ENCODE results near the gene TRAF4. TPM values are rescaled to one million over a fixed set of nuclear protein-coding genes. Genes with fewer than 3 reads are reported as not detected.

Gene TRAF4
- total RNA-seq, 2 donors from 2014 or later: 88.3 to 168 TPM

GRCh38 chr17:28737770-28738679 lies 5.8 kb upstream of the TRAF4 start:
- ATAC-seq: no peak
- H3K36me3 Mint-ChIP-seq: peaks cover 0 to 34% of the 10 kb centered on the region in 2 donors

GRCh38 chr17:28738680-28739384 lies 5.0 kb upstream of the TRAF4 start:
- ATAC-seq: peak; percentile 46
- no peak for DNase-seq (ENCODE audit: low spot score in 2 of 2)
- H3K27ac Mint-ChIP-seq: peak overlapping the region; percentile 33 to 68
- no peaks in the 10 kb centered on the region for H3K9me3 Mint-ChIP-seq
- H3K36me3 Mint-ChIP-seq: peaks cover 0 to 34% of the 10 kb centered on the region in 2 donors

More at GRCh38 chr17:28737770-28738679, 5.8 kb upstream of the TRAF4 start:
- Mint-ChIP-seq H3K9me3 (no peaks in the 10 kb centered on the region), H3K27ac (peak overlapping the region; percentile 33 to 68)
- no peak for DNase-seq (ENCODE audit: low spot score in 2 of 2)

GRCh38 chr17:28740406-28741357 lies 3.1 kb upstream of the TRAF4 start:
- peak in 1 of 2 donors; percentile 53 for DNase-seq (ENCODE audit: low spot score in 2 of 2)
- Mint-ChIP-seq H3K36me3 (peaks cover 10 to 40% of the 10 kb centered on the region in 2 donors), H3K9me3 (no peaks in the 10 kb centered on the region), H3K27ac (no peak overlapping the region)
- ATAC-seq: no peak

- DNase-seq (ENCODE audit: low spot score in 2 of 2): peak in 1 of 2 donors; percentile 54
These were observed 2.2 kb upstream of the TRAF4 start for GRCh38 chr17:28741358-28742349.

GRCh38 chr17:28744104-28744971 lies 527 bp downstream of the TRAF4 start:
- DNase-seq (ENCODE audit: low spot score in 2 of 2): peak; percentile 57 to 75
- Mint-ChIP-seq H3K27ac (peak overlapping the region; percentile 86 to 90), H3K9me3 (no peaks in the 10 kb centered on the region), H3K36me3 (peaks cover 19 to 38% of the 10 kb centered on the region in 2 donors)
- ATAC-seq: peak; percentile 35 to 40

More at GRCh38 chr17:28741358-28742349, 2.2 kb upstream of the TRAF4 start:
- Mint-ChIP-seq H3K27ac (peak overlapping the region in 1 of 2 donors; percentile 72), H3K36me3 (peaks cover 18 to 40% of the 10 kb centered on the region in 2 donors), H3K9me3 (no peaks in the 10 kb centered on the region)
- ATAC-seq: no peak

GRCh38 chr17:28744972-28745785 lies 1.4 kb downstream of the TRAF4 start:
- DNase-seq (ENCODE audit: low spot score in 2 of 2): no peak
- Mint-ChIP-seq H3K9me3 (no peaks in the 10 kb centered on the region), H3K27ac (peak overlapping the region; percentile 86 to 90), H3K36me3 (peaks cover 12 to 38% of the 10 kb centered on the region in 2 donors)
- ATAC-seq: peak in 1 of 2 donors; percentile 3

GRCh38 chr17:28745786-28746411 lies 2.1 kb downstream of the TRAF4 start:
- Mint-ChIP-seq H3K27ac (peak overlapping the region; percentile 85 to 86), H3K36me3 (peaks cover 6 to 38% of the 10 kb centered on the region in 2 donors)
- ATAC-seq: no peak

GRCh38 chr17:28746611-28747050 lies 2.8 kb downstream of the TRAF4 start:
- DNase-seq (ENCODE audit: low spot score in 2 of 2) (no peak), ATAC-seq (no peak)
- H3K27ac Mint-ChIP-seq: peak overlapping the region; percentile 85 to 86
- H3K9me3 Mint-ChIP-seq: no peaks in the 10 kb centered on the region
- peaks cover 8 to 38% of the 10 kb centered on the region in 2 donors for H3K36me3 Mint-ChIP-seq

More at GRCh38 chr17:28745786-28746411, 2.1 kb downstream of the TRAF4 start:
- H3K9me3 Mint-ChIP-seq: no peaks in the 10 kb centered on the region
- DNase-seq (ENCODE audit: low spot score in 2 of 2): no peak

- H3K9me3 Mint-ChIP-seq: no peaks in the 10 kb centered on the region
- H3K27ac Mint-ChIP-seq: peak overlapping the region; percentile 72 to 86
- H3K36me3 Mint-ChIP-seq: peaks cover 11 to 38% of the 10 kb centered on the region in 2 donors
- ATAC-seq (no peak), DNase-seq (ENCODE audit: low spot score in 2 of 2) (no peak)
These were observed 3.4 kb downstream of the TRAF4 start for GRCh38 chr17:28747051-28747691.

- Mint-ChIP-seq H3K36me3 (peaks cover 11 to 38% of the 10 kb centered on the region in 2 donors), H3K9me3 (no peaks in the 10 kb centered on the region), H3K27ac (peak overlapping the region; percentile 68 to 82)
- no peak for ATAC-seq
- no peak for DNase-seq (ENCODE audit: low spot score in 2 of 2)
These were observed 4.3 kb downstream of the TRAF4 start for GRCh38 chr17:28747801-28748750.

- H3K36me3 Mint-ChIP-seq: peaks cover 11 to 38% of the 10 kb centered on the region in 2 donors
- DNase-seq (ENCODE audit: low spot score in 2 of 2) (no peak), ATAC-seq (no peak)
- no peaks in the 10 kb centered on the region for H3K9me3 Mint-ChIP-seq
- peak overlapping the region; percentile 41 to 68 for H3K27ac Mint-ChIP-seq
These were observed 5.2 kb downstream of the TRAF4 start for GRCh38 chr17:28748852-28749515.

Measured in activated naive CD4-positive, alpha-beta T cell treated with anti-CD3 and anti-CD28 coated beads, Interleukin-2, amount 50 U/mL, for 72 hours (primary cell).